GM23248 (cell line): ENCODE results near the gene HSF4. TPM values are rescaled to one million over a fixed set of nuclear protein-coding genes. Genes with fewer than 3 reads are reported as not detected.

Experiments used
- DNase-seq: peaks from one replicate; pipeline ENCODE4 v3.0.0-alpha.2; 2015
- H2AFZ ChIP-seq: fragments of 200-600 bp; sonication (generic); 2 replicates; pipeline ENCODE4 v1.6.1; 2016; ENCODE audit warnings: antibody characterized with exemption
- H3F3A ChIP-seq: fragments of 200-600 bp; sonication (generic); 2 replicates; pipeline ENCODE4 v1.6.1; 2016; ENCODE audit warnings: mild to moderate bottlenecking, antibody characterized with exemption, mixed run types; ENCODE audit not compliant: insufficient read depth
- H3K27ac ChIP-seq: fragments of 200-600 bp; sonication (generic); 2 replicates; pipeline ENCODE4 v1.5.1; 2016; ENCODE audit warnings: mild to moderate bottlenecking
- H3K27me3 ChIP-seq: fragments of 200-600 bp; sonication (generic); replicated peaks from 2 replicates; pipeline ENCODE4 v1.6.1; 2016; ENCODE audit warnings: mild to moderate bottlenecking; ENCODE audit not compliant: insufficient read depth
- H3K36me3 ChIP-seq: fragments of 200-600 bp; sonication (generic); 2 replicates; pipeline ENCODE4 v1.6.1; 2016; ENCODE audit warnings: low read depth, mild to moderate bottlenecking
- H3K4me1 ChIP-seq: fragments of 200-600 bp; sonication (generic); 2 replicates; pipeline ENCODE4 v1.6.1; 2016; ENCODE audit warnings: mild to moderate bottlenecking; ENCODE audit not compliant: insufficient read depth
- H3K4me2 ChIP-seq: fragments of 200-600 bp; sonication (generic); one replicate; pipeline ENCODE4 v1.6.1; 2016; ENCODE audit warnings: mild to moderate bottlenecking; ENCODE audit not compliant: unreplicated experiment
- H3K4me3 ChIP-seq: fragments of 200-600 bp; sonication (generic); 2 replicates; pipeline ENCODE4 v1.5.1; 2016; ENCODE audit warnings: mild to moderate bottlenecking
- H3K79me2 ChIP-seq: fragments of 200-600 bp; sonication (generic); 2 replicates; pipeline ENCODE4 v1.6.1; 2016; ENCODE audit warnings: mild to moderate bottlenecking; ENCODE audit not compliant: insufficient read depth
- H3K9ac ChIP-seq: fragments of 200-600 bp; sonication (generic); 2 replicates; pipeline ENCODE4 v1.6.1; 2016; ENCODE audit warnings: mild to moderate bottlenecking
- H3K9me2 ChIP-seq: fragments of 200-600 bp; sonication (generic); 2 replicates; pipeline ENCODE4 v1.6.1; 2016; ENCODE audit warnings: mixed run types, mild to moderate bottlenecking, moderate library complexity; ENCODE audit not compliant: insufficient read depth
- H3K9me3 ChIP-seq: fragments of 200-600 bp; sonication (generic); one replicate; pipeline ENCODE4 v1.6.1; 2017; ENCODE audit warnings: low read depth
- H4K20me1 ChIP-seq: fragments of 200-600 bp; sonication (generic); 2 replicates; pipeline ENCODE4 v1.6.0; 2016; ENCODE audit not compliant: insufficient read depth
- EZH2 ChIP-seq: fragments of 200-600 bp; sonication (generic); IDR thresholded peaks from 2 replicates; pipeline ENCODE4 v1.6.1; 2018; ENCODE audit warnings: antibody characterized with exemption, mild to moderate bottlenecking; ENCODE audit not compliant: insufficient read depth, poor library complexity, severe bottlenecking
- EZH2phosphoT487 ChIP-seq: fragments of 200-600 bp; sonication (generic); IDR thresholded peaks from 2 replicates; pipeline ENCODE4 v1.6.1; 2018; ENCODE audit warnings: antibody characterized with exemption, moderate library complexity, mild to moderate bottlenecking, low read depth; ENCODE audit not compliant: insufficient read depth
- WGBS, 2 experiments: methylation state at CpG; one replicate each; pipeline ENCODE4 v1.1.6; 2015 to 2017; ENCODE audit warnings: low lambda C conversion rate in 2 of 2, low coverage in 1 of 2; ENCODE audit errors: missing lambda C conversion rate in 2 of 2; 5-methylcytosine and 5-hydroxymethylcytosine counted together
- in situ Hi-C: fragments of 300-500 bp; cut with MboI; formaldehyde crosslinking; loops from 2 replicates; pipeline ENCODE4 v1.15.0; 2020
- polyA plus RNA-seq: library from polyadenylated mRNA; unstranded; fragments of >200 nt; fragmentation: Nextera tagmentation; extraction: Ambion mirVana; gene quantifications from 2 replicates; pipeline ENCODE4 v1.2.1, GENCODE V29; 2016
- total RNA-seq: library from RNA; depleted of rRNA; stranded (reverse); fragments of >200 nt; shearing (Covaris generic); gene quantifications from 2 replicates; pipeline ENCODE4 v1.2.3, GENCODE V29; 2014

Gene HSF4
- total and polyA plus RNA-seq, 2 experiments from 2014 or later: 3.0 to 10.8 TPM

DNA sequence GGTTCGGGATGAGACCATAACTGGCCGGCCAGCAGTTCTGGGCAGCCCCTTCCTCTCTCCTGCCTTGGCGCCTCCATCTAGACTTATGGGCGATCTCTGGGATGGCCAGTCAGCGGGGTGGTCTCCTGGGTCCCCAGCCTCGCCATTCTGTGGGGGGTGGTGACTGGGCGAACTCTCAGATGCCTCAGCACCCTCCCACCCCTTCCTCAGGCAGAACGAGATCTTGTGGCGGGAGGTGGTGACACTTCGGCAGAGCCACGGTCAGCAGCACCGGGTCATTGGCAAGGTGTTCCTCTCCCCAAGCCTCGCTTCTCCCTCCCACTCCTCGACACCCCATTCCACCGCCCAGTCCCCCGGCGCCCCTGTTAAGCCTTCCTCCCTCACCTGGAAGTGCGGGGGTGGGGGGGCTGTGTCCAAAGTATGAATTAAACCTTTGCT lies 1.6 kb downstream of the HSF4 start:
- H3K4me3 ChIP-seq: no peak overlapping the region
- no peaks in the 10 kb centered on the region for H4K20me1 ChIP-seq
- in situ Hi-C loops: loop anchor here (25.0 kb wide), 1 partner anchor 204 kb away; the partner anchor contains the start of gene CES3
- H3K36me3 ChIP-seq: no peaks in the 10 kb centered on the region
- no peaks in the 10 kb centered on the region for H3K9me3 ChIP-seq
- H3K27ac ChIP-seq: no peak overlapping the region
- no peak overlapping the region for H3K9ac ChIP-seq
- DNase-seq: no peak
- 76 to 80% methylated on average over 14 to 18 of the region's 18 CpGs for WGBS, 2 experiments
- no peaks in the 10 kb centered on the region for H3K4me1 ChIP-seq
- H3K27me3 ChIP-seq: no peaks in the 10 kb centered on the region
- no peaks in the 10 kb centered on the region for H3K79me2 ChIP-seq
- H3K4me2 ChIP-seq: no peak overlapping the region
- no peak overlapping the region for H2AFZ ChIP-seq
- H3F3A ChIP-seq: peaks cover 10% of the 10 kb centered on the region
- H3K9me2 ChIP-seq: no peaks in the 10 kb centered on the region
- TF ChIP-seq EZH2 (no peak), EZH2phosphoT487 (no peak)

GRCh38 chr16:67166598-67167168 lies 2.1 kb downstream of the HSF4 start:
- no peak overlapping the region for H3K9ac ChIP-seq
- H2AFZ ChIP-seq: no peak overlapping the region
- peaks cover 15% of the 10 kb centered on the region for H3F3A ChIP-seq
- no peaks in the 10 kb centered on the region for H3K9me3 ChIP-seq
- no peaks in the 10 kb centered on the region for H3K36me3 ChIP-seq
- no peaks in the 10 kb centered on the region for H3K27me3 ChIP-seq
- no peak overlapping the region for H3K4me3 ChIP-seq
- H4K20me1 ChIP-seq: no peaks in the 10 kb centered on the region
- DNase-seq: no peak
- no peaks in the 10 kb centered on the region for H3K9me2 ChIP-seq
- H3K4me1 ChIP-seq: no peaks in the 10 kb centered on the region
- no peaks in the 10 kb centered on the region for H3K79me2 ChIP-seq
- no peak overlapping the region for H3K4me2 ChIP-seq
- WGBS, 2 experiments: 75 to 80% methylated on average over 5 of the region's 5 CpGs
- in situ Hi-C loops: loop anchor here (25.0 kb wide), 1 partner anchor 204 kb away; the partner anchor contains the start of gene CES3
- H3K27ac ChIP-seq: no peak overlapping the region
- TF ChIP-seq EZH2phosphoT487 (no peak), EZH2 (no peak)

GRCh38 chr16:67167588-67167987 lies 3.0 kb downstream of the HSF4 start:
- H3F3A ChIP-seq: peaks cover 19% of the 10 kb centered on the region
- H3K36me3 ChIP-seq: no peaks in the 10 kb centered on the region
- no peaks in the 10 kb centered on the region for H3K79me2 ChIP-seq
- 89 to 93% methylated on average over 6 to 7 of the region's 7 CpGs for WGBS, 2 experiments
- no peaks in the 10 kb centered on the region for H4K20me1 ChIP-seq
- H3K27ac ChIP-seq: no peak overlapping the region
- no peak for DNase-seq
- no peaks in the 10 kb centered on the region for H3K4me1 ChIP-seq
- TF ChIP-seq EZH2phosphoT487 (no peak), EZH2 (no peak)
- in situ Hi-C loops: loop anchor here (25.0 kb wide), 1 partner anchor 205 kb away; the partner anchor contains the start of gene CES3
- no peaks in the 10 kb centered on the region for H3K9me3 ChIP-seq
- no peak overlapping the region for H2AFZ ChIP-seq
- H3K9me2 ChIP-seq: no peaks in the 10 kb centered on the region
- H3K4me2 ChIP-seq: no peak overlapping the region
- H3K9ac ChIP-seq: no peak overlapping the region
- H3K27me3 ChIP-seq: no peaks in the 10 kb centered on the region
- no peak overlapping the region for H3K4me3 ChIP-seq

DNA sequence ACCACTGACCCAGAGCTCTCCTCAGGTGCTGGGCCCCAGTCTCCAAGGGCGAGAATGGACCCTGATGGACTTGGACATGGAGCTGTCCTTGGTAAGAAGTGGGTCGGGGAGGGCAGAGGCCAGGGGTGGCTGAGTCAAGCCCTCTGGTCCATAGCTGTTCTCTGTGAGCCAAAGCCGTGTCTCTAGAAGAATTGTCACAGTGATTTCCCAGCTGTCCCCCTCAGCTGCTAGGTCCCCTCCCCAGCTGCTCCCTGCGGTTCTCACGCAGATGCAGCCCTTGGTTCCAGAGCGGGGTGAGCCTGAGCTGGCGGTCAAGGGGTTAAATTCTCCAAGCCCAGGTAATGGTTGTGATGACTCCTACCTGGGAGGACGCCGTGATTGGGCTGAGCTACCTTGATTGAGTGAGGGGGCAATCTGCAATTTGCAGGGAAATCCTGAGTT lies 4.5 kb downstream of the HSF4 start:
- Histone ChIP-seq H3K79me2 (no peaks in the 10 kb centered on the region), H3F3A (peaks cover 26% of the 10 kb centered on the region), H3K9me3 (no peaks in the 10 kb centered on the region), H3K27me3 (no peaks in the 10 kb centered on the region), H2AFZ (no peak overlapping the region), H3K36me3 (no peaks in the 10 kb centered on the region), H3K27ac (no peak overlapping the region), H3K4me2 (no peak overlapping the region), H3K4me3 (no peak overlapping the region), H3K9ac (no peak overlapping the region), H3K4me1 (0 out of 2 replicates have a peak, but pooled peaks cover 5% of the 10 kb centered on the region), H3K9me2 (no peaks in the 10 kb centered on the region), H4K20me1 (no peaks in the 10 kb centered on the region)
- no peak for TF ChIP-seq EZH2
- TF ChIP-seq EZH2phosphoT487: no peak
- WGBS, 2 experiments: 73 to 74% methylated on average over 9 of the region's 9 CpGs
- in situ Hi-C loops: loop anchor here (25.0 kb wide), 1 partner anchor 207 kb away; the partner anchor contains the start of gene CES3
- no peak for DNase-seq
